Middle frontal gyrus (tissue), 1 donor: Measurements from ENCODE around the gene MAP2K5.

Source experiments
- DNase-seq: peaks from one replicate; pipeline ENCODE4 v3.0.0-alpha.2; 2015; ENCODE audit warnings: low spot score; ENCODE audit errors: extremely low spot score

The MAP2K5 gene

DNA sequence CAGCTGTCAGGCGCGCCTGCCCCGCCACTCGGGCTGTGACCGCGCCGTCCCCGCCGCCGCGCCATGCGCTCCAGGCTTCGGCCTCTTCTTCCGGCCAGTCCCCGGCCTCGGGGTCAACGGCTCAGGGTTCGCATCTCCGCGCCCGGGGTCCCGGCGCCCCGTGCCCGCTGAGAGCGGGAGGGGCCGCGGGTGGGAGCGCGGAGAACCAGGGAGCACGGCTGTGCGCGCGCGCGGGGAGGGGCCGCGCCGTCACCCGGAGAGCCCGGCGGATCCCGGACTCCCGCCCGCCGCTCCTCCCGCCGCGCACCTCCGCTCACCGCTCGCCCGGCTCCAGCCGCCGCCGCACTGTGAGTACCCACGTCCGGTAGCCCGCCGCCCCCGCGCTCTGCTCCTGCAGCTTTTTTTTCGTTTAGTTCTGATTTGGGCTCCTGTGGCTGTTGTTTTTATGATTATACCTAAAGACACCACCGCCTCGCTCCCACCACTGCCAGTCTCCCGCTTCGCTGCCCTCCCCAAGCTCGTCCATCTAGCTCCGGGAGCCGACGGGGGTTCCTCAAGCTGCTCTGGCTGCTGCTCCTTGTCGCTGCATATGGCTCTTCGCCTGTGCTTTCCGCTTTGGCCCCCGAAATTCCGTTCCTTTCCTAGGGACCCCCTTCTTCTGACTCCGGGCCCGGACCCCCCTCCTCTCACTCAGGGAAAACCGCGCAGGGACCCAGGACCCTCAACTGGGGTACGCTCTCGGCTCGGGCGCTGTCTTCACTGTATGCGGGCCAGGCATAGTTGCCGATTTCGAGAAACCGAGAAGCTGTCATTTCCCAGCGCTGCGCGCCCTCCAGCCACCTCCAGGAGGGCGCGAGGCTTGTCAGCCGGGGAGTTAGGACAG is 281.1 kb downstream of the MAP2K5 start:
- no peak for DNase-seq

DNA sequence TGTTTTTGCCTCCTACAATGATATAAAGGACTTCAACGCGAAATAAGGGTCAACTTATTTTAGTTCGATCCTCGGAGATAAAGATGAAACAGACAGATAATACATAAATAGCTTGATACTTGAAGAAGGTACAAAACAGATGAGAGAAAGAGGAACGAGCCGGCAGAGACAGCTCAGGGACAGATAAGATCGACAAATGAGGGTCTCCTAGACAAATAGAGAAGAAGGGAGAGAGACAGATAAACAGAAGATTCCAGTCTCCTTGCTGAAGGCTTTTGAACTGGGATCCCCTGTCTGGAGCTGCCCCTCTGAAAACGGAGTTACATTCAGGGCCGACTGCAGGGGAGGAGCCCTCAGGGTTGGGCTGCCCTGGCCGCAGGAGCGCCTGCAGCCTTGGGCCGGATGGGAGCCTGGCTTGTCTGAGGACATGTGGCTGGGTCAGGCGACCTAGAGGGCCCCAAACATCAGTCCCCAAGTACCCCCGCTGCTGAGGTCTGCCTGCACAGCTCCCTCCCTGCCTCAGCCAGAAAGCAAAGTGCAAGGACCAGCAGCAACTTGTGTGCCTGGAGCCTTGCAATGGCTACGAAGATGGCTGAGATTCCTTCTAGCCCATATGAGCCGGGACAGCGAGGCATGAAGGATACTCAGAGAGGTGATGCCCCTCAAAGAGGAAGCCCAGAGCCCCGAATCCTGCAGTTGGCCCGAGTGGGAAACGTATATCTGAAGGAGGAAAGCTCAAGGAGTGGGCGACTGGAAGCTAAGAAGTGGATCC is 281.9 kb downstream of the MAP2K5 start:
- DNase-seq: no peak

DNA sequence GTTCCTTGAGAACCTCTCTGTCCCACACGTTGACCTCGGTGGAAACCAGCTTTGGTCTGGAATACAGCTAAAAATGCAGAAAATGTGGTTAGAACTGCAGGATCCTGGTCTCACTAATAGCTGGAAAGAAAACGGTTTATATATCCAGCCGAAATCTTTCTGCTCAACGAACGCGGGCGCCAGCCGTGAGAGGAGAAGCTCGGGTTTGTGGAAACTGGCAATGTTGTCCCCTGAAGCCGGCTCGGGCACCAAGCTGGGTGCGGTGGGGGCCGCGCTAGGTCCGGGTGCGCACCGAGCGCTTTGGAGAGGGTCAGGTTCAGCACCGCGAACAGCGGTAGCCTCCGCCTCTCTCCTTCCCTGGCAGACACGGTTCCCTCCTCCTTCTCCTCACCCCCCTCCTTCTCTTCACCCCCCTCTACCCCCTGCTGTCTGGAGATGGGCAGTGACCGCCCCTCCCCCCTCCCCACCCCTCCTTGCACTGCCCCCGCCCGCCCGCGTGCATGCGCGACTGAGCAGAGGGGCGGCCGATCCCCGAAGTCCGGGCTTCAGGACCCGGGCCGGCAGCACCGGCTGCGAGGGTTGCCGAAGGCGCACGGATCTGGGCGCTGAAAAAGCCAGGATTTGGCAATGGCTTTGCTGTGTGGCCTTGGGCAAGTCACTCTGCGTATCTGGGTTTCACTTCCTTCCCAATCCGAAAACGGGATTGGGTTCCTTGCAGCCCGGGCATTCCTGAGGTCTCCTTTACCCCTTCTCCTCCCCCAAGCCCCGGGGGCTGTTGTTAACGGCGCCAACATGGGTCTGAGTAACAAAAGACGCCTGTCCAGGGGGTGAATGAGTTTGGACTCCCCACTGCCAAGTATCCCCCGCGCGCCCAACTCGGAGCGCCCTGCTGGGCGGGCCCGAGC is 282.7 kb downstream of the MAP2K5 start, which contains the start of gene SKOR1:
TSS of gene SKOR1 (plus strand) at position 534 of the 905 bp plus-strand sequence. CDS start at position 628, 94 bp downstream.
- DNase-seq: no peak

DNA sequence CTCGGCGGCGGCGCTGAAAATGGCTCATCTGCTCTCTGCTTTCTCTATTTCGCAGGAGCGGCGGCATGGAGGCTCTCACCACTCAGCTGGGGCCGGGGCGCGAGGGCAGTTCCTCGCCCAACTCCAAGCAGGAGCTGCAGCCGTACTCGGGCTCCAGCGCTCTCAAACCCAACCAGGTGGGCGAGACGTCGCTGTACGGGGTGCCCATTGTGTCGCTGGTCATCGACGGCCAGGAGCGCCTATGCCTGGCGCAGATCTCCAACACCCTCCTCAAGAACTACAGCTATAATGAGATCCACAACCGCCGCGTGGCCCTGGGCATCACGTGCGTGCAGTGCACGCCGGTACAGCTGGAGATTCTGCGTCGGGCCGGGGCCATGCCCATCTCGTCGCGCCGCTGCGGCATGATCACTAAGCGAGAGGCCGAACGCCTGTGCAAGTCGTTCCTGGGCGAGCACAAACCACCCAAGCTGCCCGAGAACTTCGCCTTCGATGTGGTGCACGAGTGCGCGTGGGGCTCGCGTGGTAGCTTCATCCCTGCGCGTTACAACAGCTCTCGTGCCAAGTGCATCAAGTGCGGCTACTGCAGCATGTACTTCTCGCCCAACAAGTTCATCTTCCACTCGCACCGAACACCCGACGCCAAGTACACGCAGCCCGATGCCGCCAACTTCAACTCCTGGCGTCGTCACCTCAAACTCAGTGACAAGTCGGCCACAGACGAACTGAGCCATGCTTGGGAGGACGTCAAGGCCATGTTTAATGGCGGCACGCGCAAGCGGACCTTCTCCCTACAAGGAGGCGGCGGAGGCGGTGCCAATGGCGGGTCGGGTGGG is 283.6 kb downstream of the MAP2K5 start:
- no peak for DNase-seq

DNA sequence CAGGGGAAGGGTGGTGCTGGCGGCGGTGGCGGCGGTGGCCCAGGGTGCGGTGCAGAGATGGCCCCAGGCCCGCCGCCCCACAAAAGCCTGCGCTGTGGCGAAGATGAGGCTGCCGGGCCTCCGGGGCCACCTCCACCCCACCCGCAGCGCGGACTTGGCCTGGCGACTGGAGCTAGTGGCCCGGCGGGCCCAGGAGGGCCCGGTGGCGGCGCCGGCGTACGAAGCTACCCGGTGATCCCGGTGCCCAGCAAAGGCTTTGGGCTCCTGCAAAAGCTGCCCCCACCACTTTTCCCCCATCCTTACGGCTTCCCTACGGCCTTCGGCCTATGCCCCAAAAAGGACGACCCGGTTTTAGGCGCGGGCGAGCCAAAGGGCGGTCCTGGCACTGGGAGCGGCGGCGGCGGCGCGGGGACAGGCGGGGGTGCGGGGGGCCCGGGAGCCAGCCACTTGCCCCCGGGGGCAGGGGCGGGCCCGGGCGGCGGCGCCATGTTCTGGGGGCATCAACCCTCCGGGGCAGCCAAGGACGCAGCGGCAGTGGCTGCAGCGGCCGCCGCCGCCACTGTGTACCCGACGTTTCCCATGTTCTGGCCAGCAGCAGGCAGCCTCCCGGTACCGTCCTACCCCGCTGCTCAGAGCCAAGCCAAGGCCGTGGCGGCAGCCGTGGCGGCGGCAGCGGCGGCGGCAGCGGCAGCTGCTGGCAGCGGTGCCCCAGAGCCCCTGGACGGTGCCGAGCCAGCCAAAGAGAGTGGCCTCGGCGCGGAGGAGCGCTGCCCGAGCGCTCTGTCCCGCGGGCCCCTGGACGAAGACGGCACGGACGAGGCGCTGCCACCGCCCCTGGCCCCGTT is 284.4 kb downstream of the MAP2K5 start:
- no peak for DNase-seq

DNA sequence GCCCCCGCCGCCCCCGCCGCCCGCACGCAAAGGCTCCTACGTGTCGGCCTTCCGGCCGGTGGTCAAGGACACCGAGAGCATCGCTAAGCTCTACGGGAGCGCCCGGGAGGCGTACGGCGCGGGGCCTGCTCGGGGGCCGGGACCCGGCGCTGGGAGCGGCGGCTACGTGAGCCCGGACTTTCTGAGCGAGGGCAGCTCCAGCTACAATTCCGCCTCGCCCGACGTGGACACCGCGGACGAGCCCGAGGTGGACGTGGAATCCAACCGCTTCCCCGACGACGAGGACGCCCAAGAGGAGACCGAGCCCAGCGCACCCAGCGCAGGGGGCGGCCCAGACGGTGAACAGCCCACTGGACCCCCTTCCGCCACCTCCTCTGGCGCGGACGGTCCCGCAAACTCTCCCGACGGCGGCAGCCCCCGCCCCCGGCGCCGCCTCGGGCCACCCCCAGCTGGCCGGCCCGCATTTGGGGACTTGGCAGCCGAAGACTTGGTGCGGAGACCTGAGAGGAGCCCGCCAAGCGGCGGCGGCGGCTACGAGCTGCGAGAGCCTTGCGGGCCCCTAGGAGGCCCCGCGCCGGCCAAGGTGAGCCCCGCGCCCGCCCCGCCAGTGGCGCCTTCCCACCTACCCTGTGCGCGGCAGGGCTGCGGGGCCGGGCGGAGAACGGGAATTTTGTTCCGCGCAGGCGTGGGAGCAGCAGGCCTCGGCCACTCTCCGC is 285.2 kb downstream of the MAP2K5 start:
- no peak for DNase-seq

DNA sequence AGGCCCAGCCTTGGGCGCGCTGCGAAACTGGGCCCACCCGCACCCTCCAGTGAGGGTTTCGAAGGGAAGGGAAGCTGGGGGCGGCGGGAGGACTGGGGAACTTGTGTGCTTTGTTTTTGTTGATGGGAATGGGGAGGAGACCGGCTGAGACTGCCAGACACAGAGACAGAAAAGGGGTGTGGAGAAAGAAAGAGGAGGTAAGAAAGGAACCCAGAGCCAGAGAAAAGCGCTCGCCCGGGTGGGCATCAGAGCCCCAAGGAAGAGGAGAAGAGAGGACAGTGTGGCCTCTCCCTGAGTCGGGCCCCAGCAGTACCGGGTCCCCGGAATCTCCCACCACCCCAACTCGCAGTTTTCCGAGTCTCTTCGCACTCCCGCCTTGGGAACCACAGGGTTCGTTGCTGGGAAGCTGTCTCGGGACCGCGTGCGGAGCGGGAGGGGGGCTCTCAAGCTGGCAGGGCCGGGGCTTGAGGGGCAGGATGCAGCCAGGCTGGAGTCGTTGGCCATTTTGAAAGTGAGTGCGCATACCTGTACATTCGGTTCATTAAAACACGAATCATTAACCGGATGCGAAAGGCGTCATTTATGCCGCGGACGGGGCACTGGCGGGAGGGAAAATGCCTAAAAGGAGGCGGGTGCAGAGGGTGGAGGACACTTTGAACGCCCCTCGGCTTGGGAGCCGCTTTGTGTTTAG is 285.9 kb downstream of the MAP2K5 start:
- DNase-seq: no peak

DNA sequence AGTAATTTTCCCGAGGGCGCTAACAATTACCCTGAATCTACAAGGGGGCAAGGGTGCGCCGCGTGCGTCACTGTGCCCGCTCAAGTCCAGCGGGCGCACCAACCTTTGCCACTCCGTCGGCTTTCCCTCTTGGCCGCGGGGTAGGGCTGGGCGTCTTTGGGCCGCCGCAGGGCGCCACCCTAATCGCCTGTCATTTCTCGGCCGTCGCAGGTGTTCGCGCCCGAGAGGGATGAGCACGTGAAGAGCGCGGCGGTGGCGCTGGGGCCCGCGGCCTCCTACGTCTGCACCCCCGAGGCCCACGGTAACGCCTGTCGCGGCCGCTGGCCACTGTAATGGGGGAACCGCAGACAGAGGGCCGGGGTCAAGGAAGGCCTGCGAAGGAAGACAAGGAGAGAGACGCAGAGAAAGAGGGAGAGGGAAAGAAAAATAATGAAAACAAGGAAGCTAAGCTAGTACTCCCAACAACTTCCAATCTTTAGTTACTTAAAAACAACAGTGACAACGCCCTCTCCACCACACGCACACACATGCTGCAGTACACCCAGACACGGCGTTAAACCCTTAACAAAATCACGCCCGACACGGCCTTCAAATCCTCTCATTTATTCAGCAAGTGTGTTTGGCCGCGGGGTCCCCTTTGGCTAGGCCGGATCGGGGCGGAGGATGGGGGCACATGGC is 286.6 kb downstream of the MAP2K5 start:
- DNase-seq: no peak

DNA sequence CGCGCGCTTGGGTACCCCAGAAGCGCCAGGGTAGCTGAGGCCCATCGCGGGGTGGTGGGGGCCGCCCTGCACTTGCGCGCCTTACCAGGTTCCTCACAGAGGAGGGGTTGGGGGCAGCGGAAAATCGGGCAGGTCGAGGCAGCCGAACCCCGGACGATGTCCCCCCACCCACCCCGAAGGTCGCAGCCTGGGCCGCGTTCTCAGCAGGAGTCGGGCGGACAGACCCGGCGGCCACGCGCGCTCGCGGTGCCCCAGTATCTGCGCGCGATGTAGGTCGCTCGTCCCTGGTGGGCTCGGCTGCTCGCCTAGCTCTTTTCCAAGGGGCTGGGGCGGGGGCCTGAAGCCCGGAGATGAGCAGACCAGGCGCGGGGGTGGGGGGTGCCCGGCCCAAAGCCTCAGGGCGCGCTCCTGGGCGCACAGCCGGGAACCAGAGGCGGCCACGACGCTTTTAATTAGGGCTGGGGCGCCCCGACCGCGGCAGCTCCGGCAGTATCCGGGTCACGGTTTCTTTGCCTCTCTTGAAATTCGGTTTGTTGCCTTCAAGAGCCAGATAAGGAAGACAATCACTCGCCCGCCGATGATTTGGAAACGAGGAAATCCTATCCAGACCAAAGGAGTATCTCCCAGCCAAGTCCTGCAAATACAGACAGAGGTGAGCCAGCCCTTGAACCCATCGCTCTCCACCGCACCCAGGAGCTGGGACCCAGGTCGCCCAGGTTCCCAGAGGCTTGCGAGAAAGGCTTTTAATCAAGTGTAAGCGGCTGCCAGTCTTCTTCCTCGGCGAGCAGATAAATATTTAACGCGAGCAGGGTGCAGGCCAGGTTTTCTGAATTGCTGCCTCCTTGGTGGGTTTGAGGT is 287.4 kb downstream of the MAP2K5 start:
- no peak for DNase-seq

DNA sequence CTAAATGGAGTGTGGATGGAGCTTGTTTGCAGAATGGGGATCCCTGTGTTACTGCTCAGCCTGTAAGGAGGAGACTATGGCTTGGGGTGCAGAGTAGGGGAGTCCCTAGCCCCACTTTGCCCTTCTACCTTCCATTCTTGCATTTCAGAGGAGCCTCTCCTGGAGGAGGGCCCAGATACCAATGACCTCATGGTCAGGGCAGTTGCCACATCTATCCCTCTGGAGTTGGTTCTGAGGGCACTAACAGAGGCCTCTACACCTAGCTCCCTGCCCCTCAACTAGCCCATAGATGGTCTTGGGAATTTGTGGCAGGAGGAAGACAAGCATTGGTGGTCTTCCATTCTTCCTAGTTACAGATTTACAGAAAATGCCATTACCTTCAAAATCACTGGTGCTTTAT is 288.9 kb downstream of the MAP2K5 start:
- DNase-seq: no peak

DNA sequence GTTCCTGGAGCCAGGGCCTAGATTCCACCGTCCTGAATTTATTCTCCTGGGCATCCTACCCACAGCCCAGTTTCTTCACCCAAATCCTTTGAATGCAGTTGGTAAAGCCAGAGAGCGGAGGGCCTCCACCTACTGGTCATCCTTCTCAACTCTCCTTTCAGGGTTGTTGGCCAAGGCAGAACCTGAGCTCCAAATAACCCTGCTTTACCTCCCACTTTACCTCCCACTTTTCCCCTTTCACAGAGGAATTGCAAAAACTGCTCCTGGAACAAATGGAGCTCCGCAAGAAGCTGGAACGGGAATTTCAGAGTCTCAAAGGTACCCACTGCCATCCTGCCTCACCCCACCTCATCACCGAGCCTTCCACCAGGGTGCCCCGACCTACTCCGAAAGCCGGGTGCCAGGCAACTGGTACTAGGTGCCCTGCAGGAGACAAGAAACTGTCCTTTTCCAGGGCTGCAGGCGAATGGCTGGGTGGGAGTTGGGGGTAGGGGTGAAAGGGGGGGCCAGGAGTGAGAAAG is 289.6 kb downstream of the MAP2K5 start:
- no peak for DNase-seq

DNA sequence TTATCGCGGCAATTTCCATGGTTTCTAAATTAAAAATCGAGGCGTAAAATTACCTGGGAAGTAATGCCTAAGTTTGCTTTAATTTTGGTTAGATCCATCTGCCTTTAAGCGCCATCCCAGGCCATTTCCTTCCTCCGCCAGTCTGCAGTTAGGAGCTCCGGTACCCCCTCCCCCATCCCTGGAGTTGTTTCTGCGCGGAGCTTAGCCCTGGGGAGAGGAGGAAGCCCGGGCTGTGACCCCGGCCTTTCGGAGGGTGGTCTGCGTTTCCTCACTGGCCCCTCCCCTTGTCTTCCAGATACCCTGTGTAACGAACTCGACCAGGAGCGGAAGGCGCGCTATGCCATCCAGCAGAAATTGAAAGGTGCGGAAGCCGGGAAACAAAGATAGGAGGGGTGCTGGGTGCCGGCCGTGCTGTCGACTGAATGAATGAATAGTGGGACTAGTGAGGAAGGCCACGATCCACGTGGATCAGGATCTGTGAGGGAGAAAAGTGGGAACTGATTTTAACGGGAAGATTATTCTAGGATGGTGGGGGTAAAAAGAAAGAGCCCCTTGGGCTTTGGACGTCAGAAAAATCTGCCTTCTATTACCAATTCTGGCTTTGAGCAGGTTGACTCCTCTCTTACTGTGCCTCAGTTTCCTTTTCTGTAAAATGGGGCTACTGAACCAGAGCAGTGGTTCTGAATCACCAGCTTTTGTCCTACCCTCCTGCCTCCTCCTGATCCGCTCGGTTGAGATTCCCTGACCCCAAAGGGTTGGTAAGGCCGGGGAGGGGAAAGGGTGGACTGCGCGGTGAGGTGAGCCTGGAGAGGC is 290.6 kb downstream of the MAP2K5 start:
- no peak for DNase-seq

DNA sequence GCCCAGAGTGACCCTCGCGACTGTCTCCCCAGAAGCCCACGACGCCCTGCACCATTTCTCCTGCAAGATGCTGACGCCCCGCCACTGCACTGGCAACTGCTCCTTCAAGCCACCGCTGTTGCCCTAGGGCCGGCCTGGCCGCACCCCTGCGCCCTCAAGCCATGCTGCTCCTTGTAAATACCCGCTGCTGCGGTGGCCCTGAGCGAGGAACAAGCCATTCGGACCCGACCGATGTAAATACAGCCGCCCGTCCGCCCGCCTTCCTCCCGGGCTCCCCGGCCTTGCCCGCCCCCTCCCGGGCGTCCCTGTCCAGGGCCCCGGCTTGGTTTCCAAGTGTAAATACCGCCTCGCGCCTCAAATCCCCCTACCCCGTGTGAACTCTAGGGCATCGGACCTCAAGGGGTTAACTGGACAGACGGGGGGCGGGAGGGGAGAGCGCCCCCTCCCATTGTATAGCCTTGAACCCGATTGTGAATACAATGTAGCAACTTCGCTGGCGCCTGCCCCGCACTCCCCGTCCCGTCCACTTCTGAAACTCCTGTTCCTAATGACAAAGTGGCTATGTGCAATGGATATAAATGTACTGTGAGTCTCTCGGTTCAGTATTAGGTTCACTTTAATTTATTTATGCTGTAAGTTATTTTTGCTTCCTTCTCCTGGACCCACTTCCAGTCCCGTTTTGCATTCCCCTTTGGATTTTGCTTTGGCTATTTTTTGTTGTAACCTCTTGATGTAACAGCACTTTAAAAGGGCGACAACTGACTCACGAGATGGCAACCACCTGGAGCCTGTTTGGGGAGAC is 291.4 kb downstream of the MAP2K5 start:
- DNase-seq: no peak

DNA sequence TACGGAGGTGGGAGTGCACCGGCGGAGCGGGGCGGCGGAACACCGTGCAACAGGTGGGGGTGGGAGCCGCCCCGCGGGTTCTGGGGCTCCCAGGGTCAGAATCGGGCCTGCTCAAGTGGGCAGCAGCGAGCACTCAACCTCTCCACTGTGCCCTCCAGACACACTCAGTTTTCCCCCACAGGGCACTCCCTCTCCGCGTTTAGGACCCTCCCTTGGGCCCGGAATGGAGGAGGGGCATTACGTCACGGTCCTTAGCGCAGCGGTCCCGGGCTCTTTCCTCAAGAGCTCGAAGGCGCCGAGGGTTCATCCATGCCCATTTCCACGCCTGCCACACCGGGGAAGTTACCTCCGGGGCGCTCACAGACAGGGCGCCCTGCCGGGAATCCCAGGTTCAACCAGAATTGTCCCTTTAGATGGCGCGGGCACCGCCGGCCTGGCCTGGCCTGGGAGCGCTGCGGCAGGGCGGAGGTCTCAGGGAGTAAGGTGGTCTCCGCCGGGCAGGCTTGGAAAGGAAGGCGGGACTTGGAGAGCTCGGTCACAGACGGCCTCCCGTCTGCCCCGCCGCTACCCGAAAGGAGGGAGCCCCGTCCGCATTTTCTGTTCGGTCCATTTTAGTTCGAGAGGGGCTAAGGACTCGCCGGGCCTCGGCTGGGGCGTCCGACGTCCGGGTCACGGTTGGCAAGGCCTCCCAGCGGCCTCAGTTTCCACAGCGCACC is 292.2 kb downstream of the MAP2K5 start:
- DNase-seq: no peak
